Measurements from ENCODE around the gene NSMCE4A. TPM values are rescaled to one million over a fixed set of nuclear protein-coding genes. Genes with fewer than 3 reads are reported as not detected.
A peak's percentile ranks its signal among the peaks of the same experiment; 100 is the strongest.
"Not testable (repeated sequence)": the region's sequence is repeated elsewhere in the genome, so short reads cannot be mapped to it uniquely, and the experiment has no call there.

NSMCE4A gene, protein sequence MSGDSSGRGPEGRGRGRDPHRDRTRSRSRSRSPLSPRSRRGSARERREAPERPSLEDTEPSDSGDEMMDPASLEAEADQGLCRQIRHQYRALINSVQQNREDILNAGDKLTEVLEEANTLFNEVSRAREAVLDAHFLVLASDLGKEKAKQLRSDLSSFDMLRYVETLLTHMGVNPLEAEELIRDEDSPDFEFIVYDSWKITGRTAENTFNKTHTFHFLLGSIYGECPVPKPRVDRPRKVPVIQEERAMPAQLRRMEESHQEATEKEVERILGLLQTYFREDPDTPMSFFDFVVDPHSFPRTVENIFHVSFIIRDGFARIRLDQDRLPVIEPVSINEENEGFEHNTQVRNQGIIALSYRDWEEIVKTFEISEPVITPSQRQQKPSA
- total RNA-seq (ENCODE audit: unreplicated experiment) = 42.4 TPM
- long read RNA-seq, transcript NSMCE4A-202 (11 exons, 1,394 nt) = major isoform, 40 of 48 reads
- long read RNA-seq, partial matches to known transcripts = 3 of 48 reads
- long read RNA-seq, other reads (novel, unspliced or antisense) = 5 of 48 reads

DNA sequence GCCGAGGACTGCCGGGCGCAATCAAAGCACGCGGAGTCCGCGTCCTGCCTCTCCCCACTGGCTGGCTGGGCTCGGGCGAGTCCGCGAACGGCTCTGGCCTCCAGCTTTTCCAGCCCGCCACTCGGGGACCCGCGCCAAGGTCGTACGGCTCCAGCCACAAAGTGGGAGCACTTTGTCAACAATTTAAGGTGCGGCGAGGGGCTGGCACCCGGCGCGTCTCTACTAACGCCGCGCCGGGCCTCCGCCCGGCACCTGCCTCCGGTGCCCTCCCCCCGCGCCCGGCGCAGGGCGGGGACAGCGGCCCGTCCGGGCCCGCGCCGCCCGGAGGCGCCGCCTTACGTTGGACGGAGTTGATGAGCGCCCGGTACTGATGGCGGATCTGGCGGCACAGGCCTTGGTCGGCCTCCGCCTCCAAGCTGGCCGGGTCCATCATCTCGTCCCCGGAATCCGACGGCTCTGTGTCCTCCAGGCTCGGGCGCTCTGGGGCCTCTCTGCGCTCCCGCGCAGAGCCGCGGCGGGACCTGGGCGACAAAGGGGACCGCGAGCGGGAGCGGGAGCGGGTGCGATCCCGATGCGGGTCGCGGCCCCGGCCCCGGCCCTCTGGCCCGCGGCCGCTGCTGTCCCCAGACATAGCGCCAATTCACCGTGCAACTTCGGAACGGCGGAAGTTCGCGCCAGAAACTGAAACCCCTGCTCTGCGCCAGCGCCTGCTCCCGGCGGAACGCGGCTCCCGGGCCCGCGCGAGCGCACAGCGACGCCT is at the start of gene NSMCE4A:
NSMCE4A (minus strand) TSS at position 683 of the 760 bp plus-strand sequence; CDS start at position 631, 52 bp downstream.
- TF ChIP-seq, protein P1, sequence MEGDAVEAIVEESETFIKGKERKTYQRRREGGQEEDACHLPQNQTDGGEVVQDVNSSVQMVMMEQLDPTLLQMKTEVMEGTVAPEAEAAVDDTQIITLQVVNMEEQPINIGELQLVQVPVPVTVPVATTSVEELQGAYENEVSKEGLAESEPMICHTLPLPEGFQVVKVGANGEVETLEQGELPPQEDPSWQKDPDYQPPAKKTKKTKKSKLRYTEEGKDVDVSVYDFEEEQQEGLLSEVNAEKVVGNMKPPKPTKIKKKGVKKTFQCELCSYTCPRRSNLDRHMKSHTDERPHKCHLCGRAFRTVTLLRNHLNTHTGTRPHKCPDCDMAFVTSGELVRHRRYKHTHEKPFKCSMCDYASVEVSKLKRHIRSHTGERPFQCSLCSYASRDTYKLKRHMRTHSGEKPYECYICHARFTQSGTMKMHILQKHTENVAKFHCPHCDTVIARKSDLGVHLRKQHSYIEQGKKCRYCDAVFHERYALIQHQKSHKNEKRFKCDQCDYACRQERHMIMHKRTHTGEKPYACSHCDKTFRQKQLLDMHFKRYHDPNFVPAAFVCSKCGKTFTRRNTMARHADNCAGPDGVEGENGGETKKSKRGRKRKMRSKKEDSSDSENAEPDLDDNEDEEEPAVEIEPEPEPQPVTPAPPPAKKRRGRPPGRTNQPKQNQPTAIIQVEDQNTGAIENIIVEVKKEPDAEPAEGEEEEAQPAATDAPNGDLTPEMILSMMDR (IDR thresholded peaks at IDR 0.05; ENCODE audit: partially characterized antibody, unreplicated experiment) = no peak
- H3K27ac Mint-ChIP-seq (ENCODE audit: unreplicated experiment) = no peak within 1 kb of the TSS
- peak within 1 kb of the TSS; percentile 88 for H3K4me3 Mint-ChIP-seq (ENCODE audit: unreplicated experiment)
- H3K27me3 Mint-ChIP-seq (ENCODE audit: unreplicated experiment) = peaks cover 5% of the 10 kb centered on the region
- peaks cover 8% of the 10 kb centered on the region for H3K9me3 Mint-ChIP-seq (ENCODE audit: unreplicated experiment)
- peaks cover 7% of the 10 kb centered on the region for H3K4me1 Mint-ChIP-seq (ENCODE audit: low read depth, unreplicated experiment)
- peak; percentile 88 for DNase-seq
- peaks cover 11% of the 10 kb centered on the region for H3K36me3 Mint-ChIP-seq (ENCODE audit: unreplicated experiment)

DNA sequence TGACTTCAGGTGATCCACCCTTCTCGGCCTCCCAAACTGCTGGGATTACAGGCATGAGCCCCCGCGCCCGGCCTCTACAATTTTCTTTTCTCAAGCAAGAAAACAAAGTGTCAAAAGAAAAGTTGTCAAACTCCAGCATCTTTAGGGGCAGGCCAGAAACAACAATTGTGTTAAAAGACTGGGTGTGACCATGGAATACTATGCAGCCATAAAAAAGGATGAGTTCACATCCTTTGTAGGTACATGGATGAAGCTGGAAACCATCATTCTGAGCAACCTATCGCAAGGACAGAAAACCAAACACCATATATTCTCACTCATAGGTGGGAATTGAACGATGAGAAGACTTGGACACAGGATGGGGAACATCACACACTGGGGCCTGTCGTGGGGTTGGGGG is 48.2 kb upstream of the NSMCE4A start:
- H3K27me3 Mint-ChIP-seq (ENCODE audit: unreplicated experiment); H3K36me3 Mint-ChIP-seq (ENCODE audit: unreplicated experiment); H3K4me1 Mint-ChIP-seq (ENCODE audit: low read depth, unreplicated experiment); H3K9me3 Mint-ChIP-seq (ENCODE audit: unreplicated experiment); H3K27ac Mint-ChIP-seq (ENCODE audit: unreplicated experiment); H3K4me3 Mint-ChIP-seq (ENCODE audit: unreplicated experiment); DNase-seq: not testable (repeated sequence)

DNA sequence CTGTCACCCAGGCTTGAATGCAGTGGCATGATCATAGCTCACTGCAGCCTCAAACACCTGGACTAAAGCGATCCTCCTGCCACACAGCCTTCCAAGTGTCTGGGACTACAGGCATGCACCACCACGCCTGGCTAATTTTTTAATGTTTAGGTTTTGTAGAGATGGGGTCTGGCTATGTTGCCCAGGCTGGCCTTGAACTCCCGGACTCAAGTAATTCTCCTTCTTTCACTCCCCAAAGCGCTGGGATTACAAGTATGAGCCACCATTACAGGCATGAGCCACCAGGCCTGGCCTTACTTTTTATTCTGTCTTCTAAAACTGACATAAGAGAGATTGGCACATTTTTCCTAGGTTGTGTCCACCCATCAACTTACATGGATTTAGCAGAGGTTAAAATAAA is 47.3 kb upstream of the NSMCE4A start:
- Mint-ChIP-seq H3K9me3 (ENCODE audit: unreplicated experiment) (no peaks in the 10 kb centered on the region), H3K4me1 (ENCODE audit: low read depth, unreplicated experiment) (peaks cover 4% of the 10 kb centered on the region), H3K27ac (ENCODE audit: unreplicated experiment) (no peak overlapping the region), H3K4me3 (ENCODE audit: unreplicated experiment) (no peak overlapping the region), H3K36me3 (ENCODE audit: unreplicated experiment) (no peaks in the 10 kb centered on the region), H3K27me3 (ENCODE audit: unreplicated experiment) (no peaks in the 10 kb centered on the region)
- TF ChIP-seq, protein P1 (IDR thresholded peaks at IDR 0.05; ENCODE audit: partially characterized antibody, unreplicated experiment) = no peak
- DNase-seq = no peak

DNA sequence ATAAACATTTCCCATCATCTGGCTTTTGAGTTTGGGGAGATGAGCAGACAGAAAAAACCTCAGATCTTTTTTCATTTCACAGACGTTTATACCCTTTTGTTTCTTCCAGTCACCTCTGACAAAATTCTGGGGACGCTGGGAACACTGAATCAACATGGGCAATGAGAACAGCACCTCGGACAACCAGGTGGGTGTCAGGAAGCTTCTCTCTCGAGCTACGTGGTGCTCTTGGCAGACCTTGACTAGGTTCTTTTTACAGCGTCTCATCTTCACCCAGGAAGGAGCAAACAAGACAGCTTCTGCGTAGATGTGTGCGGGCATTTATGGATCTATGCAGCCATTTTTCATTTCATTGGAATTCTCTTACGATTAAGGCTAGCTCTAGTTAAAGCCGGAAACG is 46.8 kb upstream of the NSMCE4A start:
- no peak overlapping the region for H3K4me3 Mint-ChIP-seq (ENCODE audit: unreplicated experiment)
- DNase-seq = no peak
- H3K36me3 Mint-ChIP-seq (ENCODE audit: unreplicated experiment) = no peaks in the 10 kb centered on the region
- H3K9me3 Mint-ChIP-seq (ENCODE audit: unreplicated experiment) = no peaks in the 10 kb centered on the region
- no peak overlapping the region for H3K27ac Mint-ChIP-seq (ENCODE audit: unreplicated experiment)
- TF ChIP-seq, protein P1 (IDR thresholded peaks at IDR 0.05; ENCODE audit: partially characterized antibody, unreplicated experiment) = no peak
- H3K4me1 Mint-ChIP-seq (ENCODE audit: low read depth, unreplicated experiment) = peaks cover 4% of the 10 kb centered on the region
- no peaks in the 10 kb centered on the region for H3K27me3 Mint-ChIP-seq (ENCODE audit: unreplicated experiment)

DNA sequence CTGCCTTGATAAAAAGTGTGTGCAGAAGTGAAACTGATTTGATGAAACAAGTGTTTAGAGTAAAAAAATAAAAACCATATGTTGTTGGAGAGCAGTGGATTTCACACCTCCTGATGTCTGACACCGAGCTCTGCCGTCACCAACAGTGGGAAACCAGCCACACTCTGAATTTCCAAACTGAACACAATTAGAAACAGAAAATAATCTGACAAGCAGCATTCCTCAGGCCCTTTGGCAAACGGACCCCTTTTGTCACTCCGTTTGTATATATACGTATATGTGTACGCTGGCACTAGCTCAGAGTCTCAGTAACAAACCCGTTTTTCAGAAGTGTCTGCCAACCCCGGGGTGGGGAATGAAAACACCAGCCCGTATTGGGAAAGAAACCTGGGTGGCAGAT is 46.4 kb upstream of the NSMCE4A start:
- H3K27me3 Mint-ChIP-seq (ENCODE audit: unreplicated experiment) = no peaks in the 10 kb centered on the region
- H3K36me3 Mint-ChIP-seq (ENCODE audit: unreplicated experiment) = no peaks in the 10 kb centered on the region
- H3K27ac Mint-ChIP-seq (ENCODE audit: unreplicated experiment) = no peak overlapping the region

More for the DNA sequence above, 46.4 kb upstream of the NSMCE4A start:
- Mint-ChIP-seq H3K9me3 (ENCODE audit: unreplicated experiment) (no peaks in the 10 kb centered on the region), H3K4me1 (ENCODE audit: low read depth, unreplicated experiment) (peaks cover 4% of the 10 kb centered on the region), H3K4me3 (ENCODE audit: unreplicated experiment) (no peak overlapping the region)
- TF ChIP-seq, protein P1 (IDR thresholded peaks at IDR 0.05; ENCODE audit: partially characterized antibody, unreplicated experiment) = no peak
- DNase-seq = no peak

Measured in glutamatergic neuron (in vitro differentiated cells).